ENCODE measurements around the gene TJAP1. TPM values are rescaled to one million over a fixed set of nuclear protein-coding genes. Genes with fewer than 3 reads are reported as not detected.

The TJAP1 gene
- total RNA-seq, 2 donors from 2014 or later, result 68.6 to 77.2 TPM

Other genes starting within 250 kb of the TJAP1 start
- gene DNPH1, start 248.1 kb upstream of the TJAP1 start, total RNA-seq, result 10 to 100 TPM; 38.3 to 42.3 TPM
- gene TTBK1, start 234.1 kb upstream of the TJAP1 start, total RNA-seq, result 1 to 10 TPM; 1.1 to 1.2 TPM
- not detected for gene SLC22A7, start 179.3 kb upstream of the TJAP1 start, total RNA-seq
- gene CRIP3, start 168.7 kb upstream of the TJAP1 start, total RNA-seq, result under 1 TPM; 0.82 to 0.90 TPM
- 10 to 100 TPM; 14.4 to 14.5 TPM for gene ZNF318, start 107.9 kb upstream of the TJAP1 start, total RNA-seq
- gene ABCC10, start 50.0 kb upstream of the TJAP1 start, total RNA-seq, result 10 to 100 TPM; 32.8 to 36.4 TPM
- 1 to 10 TPM; 1.6 to 2.6 TPM for gene DLK2, start 22.0 kb upstream of the TJAP1 start, total RNA-seq
- gene LRRC73, start 32.8 kb downstream of the TJAP1 start, total RNA-seq, result under 1 TPM; 0.32 to 0.43 TPM
- gene YIPF3, start 39.4 kb downstream of the TJAP1 start, total RNA-seq, result 10 to 100 TPM; 63.9 to 64.4 TPM
- 10 to 100 TPM; 39.1 to 42.4 TPM for gene POLR1C, start 39.5 kb downstream of the TJAP1 start, total RNA-seq
- 100 to 1,000 TPM; 104 to 150 TPM for gene XPO5, start 98.5 kb downstream of the TJAP1 start, total RNA-seq
- gene POLH, start 98.6 kb downstream of the TJAP1 start, total RNA-seq, result 10 to 100 TPM; 34.8 to 37.3 TPM
- gene GTPBP2, start 151.7 kb downstream of the TJAP1 start, total RNA-seq, result 100 to 1,000 TPM in 1 of 2 donors, 10 to 100 TPM in 1; 99.0 to 137 TPM
- gene MAD2L1BP, start 158.3 kb downstream of the TJAP1 start, total RNA-seq, result 10 to 100 TPM; 40.4 to 41.3 TPM
- gene RSPH9, start 167.5 kb downstream of the TJAP1 start, total RNA-seq, result under 1 TPM in 1 of 2 donors, not detected in 1; 0.12 TPM
- 10 to 100 TPM; 60.1 to 69.7 TPM for gene MRPS18A, start 210.2 kb downstream of the TJAP1 start, total RNA-seq